Progenitor cell of endocrine pancreas (in vitro differentiated cells): ENCODE measurements around the gene EIF4B. TPM values are rescaled to one million over a fixed set of nuclear protein-coding genes. Genes with fewer than 3 reads are reported as not detected.

ENCODE experiments used
- DNase-seq: peaks from one replicate; pipeline ENCODE4 v3.0.0; 2021; ENCODE audit warnings: low spot score; ENCODE audit not compliant: unreplicated experiment
- H3K27ac Mint-ChIP-seq: 2 replicates; pipeline ENCODE4 v1.8.0; 2021; ENCODE audit warnings: mild to moderate bottlenecking, moderate library complexity, mixed read lengths
- H3K27me3 Mint-ChIP-seq: 2 replicates; pipeline ENCODE4 v1.8.0; 2021; ENCODE audit warnings: mixed read lengths
- H3K36me3 Mint-ChIP-seq: 2 replicates; pipeline ENCODE4 v1.8.0; 2022; ENCODE audit warnings: mixed read lengths; ENCODE audit not compliant: insufficient read depth
- H3K4me1 Mint-ChIP-seq: 2 replicates; pipeline ENCODE4 v1.8.0; 2021; ENCODE audit warnings: low read depth, mixed read lengths
- H3K4me3 Mint-ChIP-seq: 2 replicates; pipeline ENCODE4 v1.8.0; 2021; ENCODE audit warnings: low read depth, mild to moderate bottlenecking, moderate library complexity, mixed read lengths
- H3K9me3 Mint-ChIP-seq: 2 replicates; pipeline ENCODE4 v1.8.0; 2021; ENCODE audit warnings: low read depth, mixed read lengths
- CTCF ChIP-seq: fragments of 200-600 bp; sonication (generic); IDR thresholded peaks from one replicate; pipeline ENCODE4 v1.5.0; 2021; ENCODE audit warnings: antibody characterized with exemption, mild to moderate bottlenecking; ENCODE audit not compliant: unreplicated experiment
- total RNA-seq: library from RNA; stranded (reverse); gene quantifications from 2 replicates; pipeline ENCODE4 v1.2.1, GENCODE V29; 2021

The EIF4B gene
- total RNA-seq, 1 donor from 2014 or later, result 447 TPM

- no peak overlapping the region for H3K27ac Mint-ChIP-seq
- peaks cover 15% of the 10 kb centered on the region for H3K4me1 Mint-ChIP-seq
- TF ChIP-seq CTCF, result no peak
- no peak for DNase-seq
- H3K36me3 Mint-ChIP-seq, result peaks cover 22% of the 10 kb centered on the region
- H3K27me3 Mint-ChIP-seq, result no peaks in the 10 kb centered on the region
- no peak overlapping the region for H3K4me3 Mint-ChIP-seq
- H3K9me3 Mint-ChIP-seq, result no peaks in the 10 kb centered on the region
Measured at GRCh38 chr12:53069621-53070410, 63.6 kb downstream of the EIF4B start.

DNA sequence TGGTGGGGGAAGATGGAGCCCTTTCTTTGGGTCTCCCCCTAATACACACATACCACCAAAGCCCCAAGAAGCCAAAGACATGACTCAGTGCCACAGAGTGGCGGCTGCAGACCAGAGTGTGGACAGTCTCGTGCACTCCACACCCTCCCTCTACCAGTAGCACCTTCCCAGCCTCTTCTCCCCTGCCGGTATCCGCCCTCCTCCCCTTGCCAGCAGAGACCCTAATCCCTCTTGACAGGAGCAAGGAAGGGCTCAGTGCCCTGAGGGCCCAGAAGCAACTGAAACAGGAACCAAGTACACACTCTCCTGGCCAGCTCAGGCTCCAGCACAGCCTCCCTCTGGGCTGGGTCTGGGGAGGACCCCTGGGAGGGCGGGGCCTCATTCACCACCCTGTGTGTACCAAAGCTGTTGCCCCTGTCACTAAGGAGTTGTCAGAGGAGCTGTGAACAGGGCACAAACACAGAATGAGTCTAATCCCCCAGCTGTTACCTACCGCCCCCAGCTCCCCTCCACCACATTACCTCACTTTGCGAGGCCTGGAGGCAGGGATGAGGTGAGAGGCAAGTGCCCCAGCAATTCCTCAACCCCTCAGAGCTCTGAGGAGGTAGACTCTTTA is 64.7 kb downstream of the EIF4B start:
- Mint-ChIP-seq H3K27me3 (no peaks in the 10 kb centered on the region), H3K27ac (no peak overlapping the region), H3K36me3 (peaks cover 23% of the 10 kb centered on the region), H3K4me1 (peaks cover 23% of the 10 kb centered on the region), H3K9me3 (no peaks in the 10 kb centered on the region), H3K4me3 (no peak overlapping the region)
- no peak for DNase-seq
- no peak for TF ChIP-seq CTCF

- peak overlapping the region; percentile 87 for H3K27ac Mint-ChIP-seq
- no peaks in the 10 kb centered on the region for H3K27me3 Mint-ChIP-seq
- H3K4me1 Mint-ChIP-seq, result peaks cover 28% of the 10 kb centered on the region
- H3K4me3 Mint-ChIP-seq, result peak overlapping the region; percentile 15
- no peak for DNase-seq
- H3K9me3 Mint-ChIP-seq, result no peaks in the 10 kb centered on the region
- TF ChIP-seq CTCF, result no peak
- peaks cover 23% of the 10 kb centered on the region for H3K36me3 Mint-ChIP-seq
Measured at GRCh38 chr12:53071591-53072551, 65.6 kb downstream of the EIF4B start.

- Mint-ChIP-seq H3K36me3 (peaks cover 23% of the 10 kb centered on the region), H3K27me3 (no peaks in the 10 kb centered on the region), H3K4me1 (peaks cover 44% of the 10 kb centered on the region), H3K4me3 (no peak overlapping the region), H3K9me3 (no peaks in the 10 kb centered on the region), H3K27ac (no peak overlapping the region)
- DNase-seq, result no peak
- no peak for TF ChIP-seq CTCF
Measured at GRCh38 chr12:53073881-53074280, 67.6 kb downstream of the EIF4B start.
